CD4-positive, alpha-beta T cell treated with Interleukin-17A for 1 hour (primary cell): ENCODE measurements around the gene FEM1B.

Source experiments
- DNase-seq: peaks from one replicate; pipeline ENCODE4 v3.0.0-alpha.2; 2020

FEM1B gene

GRCh38 chr15:68310178-68310803 lies 32.7 kb downstream of the FEM1B start:
- DNase-seq: no peak

- no peak for DNase-seq
Measured at GRCh38 chr15:68310804-68311463, 33.4 kb downstream of the FEM1B start.

GRCh38 chr15:68311464-68311835 lies 33.9 kb downstream of the FEM1B start:
- DNase-seq: no peak

GRCh38 chr15:68311859-68312557 lies 34.5 kb downstream of the FEM1B start:
- DNase-seq: no peak

DNA sequence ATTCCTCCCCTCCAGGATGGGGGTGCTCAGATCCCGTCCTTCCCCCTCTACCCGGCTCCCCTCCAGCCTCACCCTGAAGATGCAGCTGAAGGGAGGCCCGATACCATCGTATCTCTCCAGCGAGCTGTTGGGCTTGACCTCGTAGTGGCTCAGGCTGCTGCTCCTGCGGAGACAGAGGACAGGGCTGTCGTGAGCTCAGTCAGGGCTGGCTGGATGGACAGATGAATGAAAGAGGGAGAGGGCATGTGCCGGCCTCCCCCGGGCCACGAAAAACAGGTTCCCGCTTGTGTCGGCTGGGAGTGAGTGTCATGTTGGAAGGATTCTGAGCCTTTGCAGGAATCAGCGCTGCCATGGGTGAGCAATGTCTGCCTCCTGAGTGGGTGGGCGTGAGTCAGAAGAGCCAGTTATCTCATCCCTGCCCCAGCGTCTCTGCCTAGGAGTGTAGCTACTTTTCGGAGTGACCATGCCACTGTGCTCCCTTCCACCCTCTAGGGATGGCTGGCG lies 35.2 kb downstream of the FEM1B start:
- no peak for DNase-seq

DNA sequence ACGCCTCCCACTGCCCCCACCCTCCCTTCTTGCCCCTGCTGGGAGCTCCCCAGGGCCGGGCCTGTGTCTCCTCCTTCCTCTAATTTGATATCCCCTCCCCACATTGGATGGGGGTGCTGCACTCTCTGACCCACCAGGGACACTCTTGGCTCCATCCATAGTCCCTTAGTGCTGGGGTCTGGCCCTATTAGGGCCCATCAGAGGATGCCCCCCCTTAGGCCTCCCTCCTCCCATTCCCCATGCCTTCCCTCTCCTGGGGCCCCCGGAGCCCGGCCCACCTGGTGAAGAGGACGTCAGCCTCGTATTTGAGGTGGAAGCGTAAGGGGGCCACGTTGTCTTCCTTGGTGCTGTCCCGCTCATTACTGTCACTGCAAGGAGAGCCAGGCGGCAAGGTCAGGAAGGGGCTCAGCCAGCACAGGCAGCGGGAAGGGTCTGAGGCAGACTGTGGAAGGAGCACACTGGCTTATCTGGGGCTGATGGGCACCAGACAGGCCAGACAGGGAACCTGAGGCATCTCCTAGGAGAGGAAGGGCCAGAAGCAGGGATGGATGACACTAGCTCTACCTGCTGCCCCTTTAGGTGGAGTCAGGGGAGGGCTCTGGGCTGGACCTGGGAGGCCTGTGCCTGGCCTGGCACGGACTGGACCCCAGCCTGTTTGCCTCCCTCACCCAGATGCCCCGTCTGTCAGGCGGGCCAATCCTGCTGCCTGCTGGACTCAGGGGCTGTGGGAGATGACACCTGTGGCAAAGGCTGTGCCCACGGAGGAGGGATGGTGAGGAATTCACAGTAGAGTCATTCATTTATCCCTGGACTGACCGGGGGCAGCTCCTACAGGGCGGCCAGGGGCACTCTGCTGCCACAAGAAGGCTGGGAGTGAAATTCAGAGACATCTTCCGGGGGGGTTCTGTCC lies 36.2 kb downstream of the FEM1B start:
- no peak for DNase-seq

DNA sequence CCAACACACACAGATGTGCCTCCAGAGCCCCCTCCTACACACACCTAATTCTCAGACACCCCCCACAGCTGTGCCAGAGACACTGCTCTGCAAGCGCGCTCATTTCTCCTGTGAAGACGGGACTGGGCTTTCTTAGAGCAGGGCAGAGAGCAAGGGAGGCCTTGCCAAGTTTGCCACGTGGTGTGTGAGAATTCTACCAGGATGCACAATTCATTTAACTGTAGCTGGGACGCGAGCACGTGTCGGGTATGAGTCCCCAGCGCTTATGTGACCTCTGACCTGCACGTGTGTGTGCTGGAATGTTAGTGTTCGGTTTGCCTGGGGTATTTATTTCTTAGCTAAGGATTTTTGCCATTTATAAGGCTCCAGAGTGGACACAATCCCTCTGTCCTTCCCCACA lies 37.0 kb downstream of the FEM1B start:
- no peak for DNase-seq

- no peak for DNase-seq
Measured at GRCh38 chr15:68315035-68315434, 37.5 kb downstream of the FEM1B start.

DNA sequence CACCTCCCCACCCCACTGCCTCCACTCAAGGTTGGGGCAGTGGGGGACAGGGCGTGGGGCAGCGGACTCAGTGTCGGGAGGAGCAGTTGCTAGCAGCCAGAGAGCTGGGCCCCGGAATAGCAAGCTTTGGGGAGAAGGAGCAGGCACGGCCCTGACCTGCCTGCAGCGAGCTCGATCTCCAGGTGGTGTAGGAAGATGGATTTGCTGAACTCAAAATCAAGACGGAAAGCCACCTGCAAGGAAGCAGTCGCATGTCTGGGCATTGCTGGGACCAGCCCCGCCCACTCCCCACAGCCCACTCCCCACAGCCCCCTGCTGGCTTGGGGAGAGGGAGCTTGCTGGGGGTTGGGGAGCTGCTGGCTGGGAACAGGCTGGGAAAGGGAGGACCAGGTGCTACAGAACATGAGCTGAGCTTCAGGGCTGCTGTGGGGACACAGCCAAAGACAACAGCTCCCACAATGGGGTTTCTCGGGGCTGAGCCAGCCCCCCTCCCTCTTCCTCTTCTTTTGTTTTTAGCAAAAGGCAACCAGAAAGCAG lies 38.0 kb downstream of the FEM1B start:
- DNase-seq: no peak

GRCh38 chr15:68316061-68316804 lies 38.7 kb downstream of the FEM1B start:
- DNase-seq: no peak

DNA sequence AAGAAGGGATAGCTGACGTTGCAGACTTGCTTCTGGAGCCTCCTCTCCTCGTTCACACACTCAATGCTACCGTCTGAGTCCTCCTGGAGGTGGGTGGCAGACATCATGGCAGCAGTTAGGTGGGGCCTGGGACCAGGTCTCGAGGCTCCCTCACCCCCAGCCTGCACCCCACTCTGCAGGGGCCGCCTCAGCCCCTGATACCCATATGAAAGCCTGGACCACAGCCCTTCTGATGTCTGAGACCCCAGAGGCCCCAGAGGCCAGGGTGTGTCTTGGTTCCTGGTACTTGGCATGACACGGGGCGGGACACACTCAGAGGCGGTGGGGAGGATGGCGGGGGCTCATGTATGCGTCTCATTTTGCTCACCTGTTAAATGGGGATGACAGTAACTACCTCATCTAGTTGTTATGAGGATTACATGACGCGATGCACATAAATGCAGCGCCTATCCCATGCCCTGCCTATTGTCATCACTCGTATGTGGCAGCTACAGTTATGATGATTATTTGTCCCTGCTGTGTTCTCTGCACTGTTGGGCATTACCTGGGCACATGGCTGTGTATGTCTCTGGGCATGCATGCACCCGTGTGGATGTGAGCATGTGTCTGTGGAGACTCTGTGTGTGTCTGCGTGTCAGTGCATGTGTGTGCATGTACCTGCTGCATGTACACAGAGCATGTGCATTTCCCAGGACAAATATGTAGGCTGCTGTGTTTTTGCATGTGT lies 39.9 kb downstream of the FEM1B start:
- no peak for DNase-seq

- no peak for DNase-seq
Measured at GRCh38 chr15:68318008-68318835, 40.7 kb downstream of the FEM1B start.

- no peak for DNase-seq
Measured at GRCh38 chr15:68318931-68319909, 41.7 kb downstream of the FEM1B start.

- DNase-seq: no peak
Measured at GRCh38 chr15:68319997-68320396, 42.5 kb downstream of the FEM1B start.

GRCh38 chr15:68321229-68321628 lies 43.7 kb downstream of the FEM1B start:
- DNase-seq: no peak

DNA sequence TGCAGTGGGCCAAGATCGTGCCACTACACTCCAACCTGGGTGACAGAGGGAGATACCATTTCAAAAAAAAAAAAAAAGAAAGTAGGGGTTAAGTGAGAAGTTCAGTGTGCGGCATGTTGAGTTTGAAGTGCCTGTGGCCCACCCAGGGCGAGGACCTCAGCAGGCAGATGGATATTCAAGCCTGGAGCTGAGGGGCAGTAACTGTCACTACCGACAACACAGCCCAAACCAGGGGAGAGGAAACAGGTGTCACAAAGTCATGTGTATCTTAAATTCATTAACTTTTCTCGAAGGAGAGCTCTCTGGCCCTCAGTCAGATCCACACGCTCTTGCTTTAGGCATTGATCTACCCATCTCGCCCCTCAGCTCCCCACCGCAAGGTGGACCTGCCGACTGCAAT lies 45.3 kb downstream of the FEM1B start:
- no peak for DNase-seq

GRCh38 chr15:68325726-68326125 lies 48.2 kb downstream of the FEM1B start:
- DNase-seq: no peak

GRCh38 chr15:68326711-68327354 lies 49.3 kb downstream of the FEM1B start:
- DNase-seq: no peak

DNA sequence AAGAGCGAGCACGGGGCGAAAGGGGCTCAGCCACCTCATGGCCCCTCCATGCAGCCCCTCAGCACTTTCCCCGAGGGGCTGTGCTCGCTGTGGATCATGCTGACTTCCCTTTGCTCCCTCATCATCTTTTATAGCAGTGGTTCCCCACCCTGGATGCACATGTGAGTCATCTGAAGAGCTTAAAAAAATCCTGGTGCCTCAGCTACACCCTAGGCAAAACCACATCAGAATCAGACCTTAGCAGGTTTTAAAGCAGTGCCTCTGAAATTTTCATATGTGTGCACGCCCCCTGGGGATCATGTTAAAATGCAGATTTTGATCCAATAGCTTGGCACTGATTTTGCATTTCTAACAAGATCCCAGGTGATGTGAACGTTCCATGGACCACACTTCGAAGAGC lies 50.9 kb downstream of the FEM1B start:
- DNase-seq: no peak
